ENCODE measurements around the gene HRAS.

Gene HRAS

GRCh38 chr11:551596-551995, 16.2 kb upstream of the HRAS start:
- no peaks in the 10 kb centered on the region for H3K4me1 ChIP-seq (ENCODE audit: insufficient read depth, low read length)
- H3K9ac ChIP-seq (ENCODE audit: low read depth, low read length) = no peak overlapping the region
- no peaks in the 10 kb centered on the region for H3K36me3 ChIP-seq (ENCODE audit: insufficient read depth, low read length)
- H3K9me3 ChIP-seq (ENCODE audit: control insufficient read depth, insufficient read depth, low read length) = no peaks in the 10 kb centered on the region

GRCh38 chr11:551131-551530, 15.8 kb upstream of the HRAS start:
- Histone ChIP-seq H3K36me3 (ENCODE audit: insufficient read depth, low read length) (no peaks in the 10 kb centered on the region), H3K9me3 (ENCODE audit: control insufficient read depth, insufficient read depth, low read length) (no peaks in the 10 kb centered on the region), H3K4me1 (ENCODE audit: insufficient read depth, low read length) (no peaks in the 10 kb centered on the region), H3K9ac (ENCODE audit: low read depth, low read length) (no peak overlapping the region)

- H3K4me1 ChIP-seq (ENCODE audit: insufficient read depth, low read length) = no peaks in the 10 kb centered on the region
These were observed 15.3 kb upstream of the HRAS start for GRCh38 chr11:550746-551085.

GRCh38 chr11:550021-550745, 14.8 kb upstream of the HRAS start:
- H3K9me3 ChIP-seq (ENCODE audit: control insufficient read depth, insufficient read depth, low read length) = no peaks in the 10 kb centered on the region
- no peaks in the 10 kb centered on the region for H3K4me1 ChIP-seq (ENCODE audit: insufficient read depth, low read length)
- no peak overlapping the region for H3K9ac ChIP-seq (ENCODE audit: low read depth, low read length)
- no peaks in the 10 kb centered on the region for H3K36me3 ChIP-seq (ENCODE audit: insufficient read depth, low read length)

More at GRCh38 chr11:550746-551085, 15.3 kb upstream of the HRAS start:
- Histone ChIP-seq H3K9ac (ENCODE audit: low read depth, low read length) (no peak overlapping the region), H3K36me3 (ENCODE audit: insufficient read depth, low read length) (no peaks in the 10 kb centered on the region), H3K9me3 (ENCODE audit: control insufficient read depth, insufficient read depth, low read length) (no peaks in the 10 kb centered on the region)

DNA sequence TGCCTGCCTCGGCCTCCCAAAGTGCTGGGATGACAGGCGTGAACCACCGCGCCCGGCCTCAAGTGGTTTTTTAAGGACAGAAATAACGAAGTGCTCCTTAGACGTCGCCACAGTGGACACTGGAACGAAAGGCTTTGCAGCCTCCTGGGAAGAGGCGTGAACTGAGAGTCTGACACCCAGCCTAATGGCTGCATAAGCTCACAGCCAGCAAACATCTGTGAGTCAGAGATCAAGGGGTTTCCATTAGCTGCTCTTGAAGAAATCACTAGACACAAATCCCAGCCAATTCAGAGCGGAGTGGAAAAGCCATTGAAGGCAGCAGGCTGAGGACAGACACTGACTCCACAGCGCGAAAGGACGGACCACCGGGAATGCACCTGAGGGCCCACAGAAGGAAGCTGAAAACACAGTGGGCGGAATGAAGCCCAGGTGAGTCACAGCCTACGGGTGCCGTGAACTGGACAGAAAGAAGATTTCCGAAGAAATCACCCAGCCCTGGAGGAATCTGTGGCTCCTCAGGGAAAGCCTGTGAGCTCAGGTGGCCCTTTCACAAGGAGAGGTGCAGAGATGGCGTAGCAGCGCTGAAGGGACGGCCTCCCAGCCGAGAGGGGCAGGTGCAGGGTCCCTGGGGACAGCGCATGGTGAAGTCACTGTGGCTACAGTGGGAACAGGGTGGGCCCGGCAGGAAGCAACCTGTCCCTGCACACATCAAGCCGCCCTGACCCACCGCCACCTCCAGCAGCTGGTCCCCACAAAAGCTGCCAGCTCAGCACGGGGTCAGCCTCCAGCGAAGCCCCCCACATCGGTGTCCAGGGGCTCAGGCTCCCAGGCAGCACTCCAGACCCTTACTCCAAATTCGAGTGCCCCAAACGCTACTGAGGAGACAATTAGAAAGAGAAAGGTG, 13.6 kb upstream of the HRAS start:
- H3K4me1 ChIP-seq (ENCODE audit: insufficient read depth, low read length) = no peaks in the 10 kb centered on the region
- no peak overlapping the region for H3K9ac ChIP-seq (ENCODE audit: low read depth, low read length)
- no peaks in the 10 kb centered on the region for H3K9me3 ChIP-seq (ENCODE audit: control insufficient read depth, insufficient read depth, low read length)
- no peaks in the 10 kb centered on the region for H3K36me3 ChIP-seq (ENCODE audit: insufficient read depth, low read length)

DNA sequence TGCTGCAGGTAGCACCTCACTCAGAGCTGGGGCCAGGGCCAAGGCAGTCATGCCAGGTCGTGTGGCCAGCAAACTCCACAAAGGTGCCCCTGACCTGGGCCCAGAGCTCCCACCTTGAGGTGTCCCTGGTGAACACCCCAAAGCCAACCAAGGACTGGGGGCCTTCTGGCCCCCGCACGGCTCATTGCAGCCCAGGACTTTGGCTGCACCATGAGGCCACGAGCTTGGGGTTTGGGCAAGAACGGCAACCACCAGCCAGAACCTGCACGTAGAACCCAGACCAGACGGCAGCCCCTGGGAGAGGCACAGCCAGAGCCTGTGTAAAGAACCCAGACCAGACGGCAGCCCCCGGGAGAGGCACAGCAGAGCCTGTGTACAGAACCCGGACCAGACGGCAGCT, 9.8 kb upstream of the HRAS start:
- H3K36me3 ChIP-seq (ENCODE audit: insufficient read depth, low read length) = no peaks in the 10 kb centered on the region
- H3K9me3 ChIP-seq (ENCODE audit: control insufficient read depth, insufficient read depth, low read length) = no peaks in the 10 kb centered on the region
- no peaks in the 10 kb centered on the region for H3K4me1 ChIP-seq (ENCODE audit: insufficient read depth, low read length)
- no peak overlapping the region for H3K9ac ChIP-seq (ENCODE audit: low read depth, low read length)

- Histone ChIP-seq H3K9me3 (ENCODE audit: control insufficient read depth, insufficient read depth, low read length) (no peaks in the 10 kb centered on the region), H3K36me3 (ENCODE audit: insufficient read depth, low read length) (no peaks in the 10 kb centered on the region), H3K9ac (ENCODE audit: low read depth, low read length) (no peak overlapping the region), H3K4me1 (ENCODE audit: insufficient read depth, low read length) (no peaks in the 10 kb centered on the region)
These were observed 9.4 kb upstream of the HRAS start for GRCh38 chr11:544817-545166.

DNA sequence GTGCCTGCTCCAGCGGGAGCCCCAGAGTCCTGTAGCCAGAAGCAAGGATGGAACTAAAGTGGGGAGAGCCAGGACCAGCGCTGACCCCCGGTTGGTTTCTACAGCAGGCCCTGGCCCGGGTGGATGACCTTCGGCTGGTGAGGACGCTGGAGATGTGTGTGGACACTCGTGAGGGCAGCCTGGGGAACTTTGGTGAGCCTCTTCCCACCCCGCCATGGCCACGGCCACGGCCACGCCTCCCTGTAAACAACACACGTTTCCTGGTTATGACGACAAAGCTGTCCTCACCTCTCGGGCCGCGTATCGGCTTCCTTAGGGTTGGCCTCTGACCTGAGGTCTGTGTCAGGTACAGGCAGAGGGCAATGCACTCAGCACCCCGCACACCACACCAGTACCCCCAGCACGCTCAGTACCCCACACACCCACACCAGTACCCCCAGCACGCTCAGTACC, 6.1 kb upstream of the HRAS start:
- Histone ChIP-seq H3K9ac (ENCODE audit: low read depth, low read length) (no peak overlapping the region), H3K4me1 (ENCODE audit: insufficient read depth, low read length) (no peaks in the 10 kb centered on the region)

GRCh38 chr11:540583-541432, 5.4 kb upstream of the HRAS start:
- Histone ChIP-seq H3K9ac (ENCODE audit: low read depth, low read length) (no peak overlapping the region), H3K4me1 (ENCODE audit: insufficient read depth, low read length) (no peaks in the 10 kb centered on the region), H3K9me3 (ENCODE audit: control insufficient read depth, insufficient read depth, low read length) (no peaks in the 10 kb centered on the region), H3K36me3 (ENCODE audit: insufficient read depth, low read length) (no peaks in the 10 kb centered on the region)

More for the DNA sequence above, 6.1 kb upstream of the HRAS start:
- no peaks in the 10 kb centered on the region for H3K36me3 ChIP-seq (ENCODE audit: insufficient read depth, low read length)
- H3K9me3 ChIP-seq (ENCODE audit: control insufficient read depth, insufficient read depth, low read length) = no peaks in the 10 kb centered on the region

- Histone ChIP-seq H3K36me3 (ENCODE audit: insufficient read depth, low read length) (no peaks in the 10 kb centered on the region), H3K9ac (ENCODE audit: low read depth, low read length) (no peak overlapping the region), H3K9me3 (ENCODE audit: control insufficient read depth, insufficient read depth, low read length) (no peaks in the 10 kb centered on the region), H3K4me1 (ENCODE audit: insufficient read depth, low read length) (no peaks in the 10 kb centered on the region)
These were observed 4.7 kb upstream of the HRAS start for GRCh38 chr11:539971-540481.

GRCh38 chr11:538431-539051, 3.2 kb upstream of the HRAS start:
- H3K4me1 ChIP-seq (ENCODE audit: insufficient read depth, low read length) = no peaks in the 10 kb centered on the region
- H3K9ac ChIP-seq (ENCODE audit: low read depth, low read length) = no peak overlapping the region
- no peaks in the 10 kb centered on the region for H3K9me3 ChIP-seq (ENCODE audit: control insufficient read depth, insufficient read depth, low read length)
- peaks cover under 1% of the 10 kb centered on the region; the same call in 1 of the 2 replicates for H3K36me3 ChIP-seq (ENCODE audit: insufficient read depth, low read length)

DNA sequence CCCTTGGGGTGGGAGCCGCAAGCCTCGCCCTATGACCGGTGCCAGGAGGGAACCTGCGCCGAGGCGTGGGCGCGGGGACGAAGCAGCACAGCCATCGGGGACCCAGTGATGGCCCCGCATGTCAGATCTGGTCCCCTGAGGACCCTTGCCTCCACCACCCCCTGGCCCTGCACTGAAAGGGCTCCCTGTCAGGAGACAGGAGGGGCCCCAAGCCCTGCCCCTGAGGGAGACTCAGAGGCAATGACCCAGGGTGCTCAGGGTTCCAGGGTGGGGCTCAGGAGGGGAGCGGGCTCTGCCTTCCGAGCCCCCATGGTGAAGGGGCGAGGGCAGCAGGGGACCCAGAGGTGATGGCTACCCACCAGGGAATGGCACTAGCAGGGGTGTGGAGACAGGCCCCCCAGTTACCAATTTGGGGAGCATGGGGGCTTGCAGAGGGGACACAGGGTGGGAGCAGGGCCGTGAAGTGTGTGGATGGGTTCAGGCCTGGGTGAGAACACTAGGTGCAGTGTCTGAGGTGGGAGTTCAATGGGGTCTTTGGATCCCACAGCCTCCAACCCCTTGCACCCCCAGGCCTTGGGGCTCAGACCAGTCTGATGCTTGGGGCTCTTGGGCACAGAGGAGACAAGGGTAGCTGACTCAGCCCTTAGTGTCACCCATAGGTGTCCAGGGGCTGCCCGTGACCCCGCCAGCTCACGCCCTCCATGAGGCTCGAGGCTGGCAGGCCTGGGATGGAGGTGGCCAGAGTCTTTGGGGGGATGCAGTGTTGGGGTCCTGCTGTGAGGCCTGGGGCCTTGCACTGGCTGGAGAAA, 2.5 kb upstream of the HRAS start:
- peak overlapping the region; percentile 93 for H3K9ac ChIP-seq (ENCODE audit: low read depth, low read length)
- H3K9me3 ChIP-seq (ENCODE audit: control insufficient read depth, insufficient read depth, low read length) = no peaks in the 10 kb centered on the region
- peaks cover 3% of the 10 kb centered on the region; the same call in 1 of the 2 replicates for H3K36me3 ChIP-seq (ENCODE audit: insufficient read depth, low read length)
- H3K4me1 ChIP-seq (ENCODE audit: insufficient read depth, low read length) = no peaks in the 10 kb centered on the region

Data from ES-I3 (cell line).